Body of pancreas (tissue), 4 donors: Measurements from ENCODE around the gene POU3F1.
"Not testable (repeated sequence)": the region's sequence is repeated elsewhere in the genome, so short reads cannot be mapped to it uniquely, and the experiment has no call there.

Source experiments
- POLR2A ChIP-seq, 3 donors: fragments of 450-650 bp; IDR thresholded peaks; one replicate each; pipeline ENCODE4 v1.6.1; 2016; ENCODE audit warnings: antibody characterized with exemption in 3 of 3, mild to moderate bottlenecking in 2 of 3
- TF ChIP-seq, protein P1 (sequence below), 7 experiments: fragments of 450-650 bp in 4 of 7; fragments of 200-600 bp in 3 of 7; sonication (generic) in 3 of 7; IDR thresholded peaks; one replicate each; pipeline ENCODE4 v1.5.1; 2016 to 2019; ENCODE audit warnings: antibody characterized with exemption in 7 of 7

GRCh38 chr1:38032992-38033391 lies 13.6 kb downstream of the POU3F1 start:
- TF ChIP-seq, protein P1, sequence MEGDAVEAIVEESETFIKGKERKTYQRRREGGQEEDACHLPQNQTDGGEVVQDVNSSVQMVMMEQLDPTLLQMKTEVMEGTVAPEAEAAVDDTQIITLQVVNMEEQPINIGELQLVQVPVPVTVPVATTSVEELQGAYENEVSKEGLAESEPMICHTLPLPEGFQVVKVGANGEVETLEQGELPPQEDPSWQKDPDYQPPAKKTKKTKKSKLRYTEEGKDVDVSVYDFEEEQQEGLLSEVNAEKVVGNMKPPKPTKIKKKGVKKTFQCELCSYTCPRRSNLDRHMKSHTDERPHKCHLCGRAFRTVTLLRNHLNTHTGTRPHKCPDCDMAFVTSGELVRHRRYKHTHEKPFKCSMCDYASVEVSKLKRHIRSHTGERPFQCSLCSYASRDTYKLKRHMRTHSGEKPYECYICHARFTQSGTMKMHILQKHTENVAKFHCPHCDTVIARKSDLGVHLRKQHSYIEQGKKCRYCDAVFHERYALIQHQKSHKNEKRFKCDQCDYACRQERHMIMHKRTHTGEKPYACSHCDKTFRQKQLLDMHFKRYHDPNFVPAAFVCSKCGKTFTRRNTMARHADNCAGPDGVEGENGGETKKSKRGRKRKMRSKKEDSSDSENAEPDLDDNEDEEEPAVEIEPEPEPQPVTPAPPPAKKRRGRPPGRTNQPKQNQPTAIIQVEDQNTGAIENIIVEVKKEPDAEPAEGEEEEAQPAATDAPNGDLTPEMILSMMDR (IDR thresholded peaks at IDR 0.05) = not testable (repeated sequence)
- TF ChIP-seq POLR2A (IDR thresholded peaks at IDR 0.05) = not testable (repeated sequence)
